GM12801 (cell line): Measurements from ENCODE around the gene DNASE1L2.

ENCODE experiments used
- CTCF ChIP-seq: IDR thresholded peaks from one replicate; pipeline ENCODE4 v1.5.1; 2011; ENCODE audit warnings: control low read depth; ENCODE audit not compliant: insufficient read length; ENCODE audit errors: extremely low read depth

DNASE1L2 gene

GRCh38 chr16:2190659-2191445 lies 45.4 kb upstream of the DNASE1L2 start:
- TF ChIP-seq CTCF = no peak

GRCh38 chr16:2191446-2191706 lies 44.9 kb upstream of the DNASE1L2 start:
- no peak for TF ChIP-seq CTCF

GRCh38 chr16:2194166-2194834 lies 41.9 kb upstream of the DNASE1L2 start:
- no peak for TF ChIP-seq CTCF

GRCh38 chr16:2194852-2195321 lies 41.4 kb upstream of the DNASE1L2 start:
- no peak for TF ChIP-seq CTCF

GRCh38 chr16:2195322-2196161 lies 40.7 kb upstream of the DNASE1L2 start:
- TF ChIP-seq CTCF = no peak

- no peak for TF ChIP-seq CTCF
Observed at GRCh38 chr16:2196162-2196980, 39.9 kb upstream of the DNASE1L2 start, which contains the start of gene CASKIN1. CASKIN1 (minus strand) TSS chr16:2196605; CDS start chr16:2196432, 173 bp downstream.
